GM23248 (cell line): ENCODE results near the gene ANAPC2. TPM values are rescaled to one million over a fixed set of nuclear protein-coding genes. Genes with fewer than 3 reads are reported as not detected.

Experiments
- DNase-seq: peaks from one replicate; pipeline ENCODE4 v3.0.0-alpha.2; 2015
- H2AFZ ChIP-seq: fragments of 200-600 bp; sonication (generic); 2 replicates; pipeline ENCODE4 v1.6.1; 2016; ENCODE audit warnings: antibody characterized with exemption
- H3F3A ChIP-seq: fragments of 200-600 bp; sonication (generic); 2 replicates; pipeline ENCODE4 v1.6.1; 2016; ENCODE audit warnings: mild to moderate bottlenecking, antibody characterized with exemption, mixed run types; ENCODE audit not compliant: insufficient read depth
- H3K27ac ChIP-seq: fragments of 200-600 bp; sonication (generic); 2 replicates; pipeline ENCODE4 v1.5.1; 2016; ENCODE audit warnings: mild to moderate bottlenecking
- H3K27me3 ChIP-seq: fragments of 200-600 bp; sonication (generic); replicated peaks from 2 replicates; pipeline ENCODE4 v1.6.1; 2016; ENCODE audit warnings: mild to moderate bottlenecking; ENCODE audit not compliant: insufficient read depth
- H3K36me3 ChIP-seq: fragments of 200-600 bp; sonication (generic); 2 replicates; pipeline ENCODE4 v1.6.1; 2016; ENCODE audit warnings: low read depth, mild to moderate bottlenecking
- H3K4me1 ChIP-seq: fragments of 200-600 bp; sonication (generic); 2 replicates; pipeline ENCODE4 v1.6.1; 2016; ENCODE audit warnings: mild to moderate bottlenecking; ENCODE audit not compliant: insufficient read depth
- H3K4me2 ChIP-seq: fragments of 200-600 bp; sonication (generic); one replicate; pipeline ENCODE4 v1.6.1; 2016; ENCODE audit warnings: mild to moderate bottlenecking; ENCODE audit not compliant: unreplicated experiment
- H3K4me3 ChIP-seq: fragments of 200-600 bp; sonication (generic); 2 replicates; pipeline ENCODE4 v1.5.1; 2016; ENCODE audit warnings: mild to moderate bottlenecking
- H3K79me2 ChIP-seq: fragments of 200-600 bp; sonication (generic); 2 replicates; pipeline ENCODE4 v1.6.1; 2016; ENCODE audit warnings: mild to moderate bottlenecking; ENCODE audit not compliant: insufficient read depth
- H3K9ac ChIP-seq: fragments of 200-600 bp; sonication (generic); 2 replicates; pipeline ENCODE4 v1.6.1; 2016; ENCODE audit warnings: mild to moderate bottlenecking
- H3K9me2 ChIP-seq: fragments of 200-600 bp; sonication (generic); 2 replicates; pipeline ENCODE4 v1.6.1; 2016; ENCODE audit warnings: mixed run types, mild to moderate bottlenecking, moderate library complexity; ENCODE audit not compliant: insufficient read depth
- H3K9me3 ChIP-seq: fragments of 200-600 bp; sonication (generic); one replicate; pipeline ENCODE4 v1.6.1; 2017; ENCODE audit warnings: low read depth
- H4K20me1 ChIP-seq: fragments of 200-600 bp; sonication (generic); 2 replicates; pipeline ENCODE4 v1.6.0; 2016; ENCODE audit not compliant: insufficient read depth
- EZH2 ChIP-seq: fragments of 200-600 bp; sonication (generic); IDR thresholded peaks from 2 replicates; pipeline ENCODE4 v1.6.1; 2018; ENCODE audit warnings: antibody characterized with exemption, mild to moderate bottlenecking; ENCODE audit not compliant: insufficient read depth, poor library complexity, severe bottlenecking
- EZH2phosphoT487 ChIP-seq: fragments of 200-600 bp; sonication (generic); IDR thresholded peaks from 2 replicates; pipeline ENCODE4 v1.6.1; 2018; ENCODE audit warnings: antibody characterized with exemption, moderate library complexity, mild to moderate bottlenecking, low read depth; ENCODE audit not compliant: insufficient read depth
- WGBS, 2 experiments: methylation state at CpG; one replicate each; pipeline ENCODE4 v1.1.6; 2015 to 2017; ENCODE audit warnings: low lambda C conversion rate in 2 of 2, low coverage in 1 of 2; ENCODE audit errors: missing lambda C conversion rate in 2 of 2; 5-methylcytosine and 5-hydroxymethylcytosine counted together
- in situ Hi-C: fragments of 300-500 bp; cut with MboI; formaldehyde crosslinking; loops from 2 replicates; pipeline ENCODE4 v1.15.0; 2020
- polyA plus RNA-seq: library from polyadenylated mRNA; unstranded; fragments of >200 nt; fragmentation: Nextera tagmentation; extraction: Ambion mirVana; gene quantifications from 2 replicates; pipeline ENCODE4 v1.2.1, GENCODE V29; 2016
- total RNA-seq: library from RNA; depleted of rRNA; stranded (reverse); fragments of >200 nt; shearing (Covaris generic); gene quantifications from 2 replicates; pipeline ENCODE4 v1.2.3, GENCODE V29; 2014

The ANAPC2 gene
- total and polyA plus RNA-seq, 2 experiments from 2014 or later: 13.6 to 24.0 TPM

DNA sequence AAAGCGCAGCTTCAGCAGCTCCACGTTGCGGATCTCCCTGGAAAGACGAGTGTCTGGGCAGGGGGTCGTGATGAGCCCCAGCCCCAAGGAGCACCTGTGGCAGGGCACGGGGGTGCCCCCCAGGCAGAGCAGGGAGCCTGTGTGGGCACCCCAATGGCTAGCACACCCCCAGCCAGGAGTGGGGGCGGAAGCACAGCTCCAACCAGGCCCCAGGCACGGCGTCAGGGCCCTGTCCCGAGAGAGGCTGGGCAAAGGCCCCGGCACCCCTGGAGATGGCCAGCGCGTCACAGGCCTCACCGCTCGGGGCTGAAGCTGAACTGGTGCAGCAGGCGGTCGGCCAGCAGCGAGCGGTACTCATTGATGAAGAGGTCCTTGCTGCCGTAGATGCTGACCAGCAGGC lies 7.9 kb downstream of the ANAPC2 start:
- no peak overlapping the region for H3K4me3 ChIP-seq
- 90 to 97% methylated on average over 18 to 20 of the region's 20 CpGs for WGBS, 2 experiments
- H3K9me3 ChIP-seq: no peaks in the 10 kb centered on the region
- TF ChIP-seq EZH2: no peak
- TF ChIP-seq EZH2phosphoT487: no peak
- no peak overlapping the region for H3K27ac ChIP-seq
- no peaks in the 10 kb centered on the region for H3K4me1 ChIP-seq
- peaks cover 4% of the 10 kb centered on the region; the same call in 1 of the 2 replicates for H3F3A ChIP-seq
- no peaks in the 10 kb centered on the region for H3K27me3 ChIP-seq
- no peaks in the 10 kb centered on the region for H3K9me2 ChIP-seq
- peaks cover 4% of the 10 kb centered on the region; the same call in 1 of the 2 replicates for H3K79me2 ChIP-seq
- DNase-seq: no peak
- in situ Hi-C loops: no loop called here
- no peaks in the 10 kb centered on the region for H4K20me1 ChIP-seq
- H3K36me3 ChIP-seq: no peaks in the 10 kb centered on the region; the same call in 1 of the 2 replicates
- no peak overlapping the region for H2AFZ ChIP-seq
- H3K9ac ChIP-seq: no peak overlapping the region
- no peak overlapping the region for H3K4me2 ChIP-seq

DNA sequence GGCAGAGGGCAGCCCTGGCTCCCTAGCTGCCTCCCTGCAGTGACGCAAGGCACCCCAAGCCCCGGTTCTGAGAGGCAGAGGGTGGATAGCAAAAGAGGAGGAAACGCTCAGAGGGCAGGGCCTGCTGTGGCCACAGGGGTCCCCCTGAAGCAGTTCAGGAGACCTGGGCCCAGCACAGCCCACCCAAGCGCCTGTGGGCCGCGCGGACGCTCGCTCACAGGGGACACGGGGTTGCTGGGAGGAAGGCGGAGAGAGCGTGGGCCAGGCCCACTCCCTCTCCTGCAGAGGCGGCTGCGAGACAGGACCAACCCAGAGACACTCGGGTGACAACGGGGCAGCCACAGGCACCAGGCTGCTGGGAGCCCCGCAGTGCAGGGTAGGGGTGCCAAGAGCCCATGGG lies 8.6 kb downstream of the ANAPC2 start:
- Histone ChIP-seq H3K27ac (no peak overlapping the region), H3K9me3 (no peaks in the 10 kb centered on the region), H3K36me3 (no peaks in the 10 kb centered on the region; the same call in 1 of the 2 replicates), H3K4me3 (no peak overlapping the region), H2AFZ (no peak overlapping the region), H3K27me3 (no peaks in the 10 kb centered on the region), H3K79me2 (no peaks in the 10 kb centered on the region), H3K9ac (no peak overlapping the region), H3K4me1 (no peaks in the 10 kb centered on the region), H3F3A (peaks cover 4% of the 10 kb centered on the region; the same call in 1 of the 2 replicates), H3K4me2 (no peak overlapping the region), H4K20me1 (no peaks in the 10 kb centered on the region), H3K9me2 (no peaks in the 10 kb centered on the region)
- no peak for DNase-seq
- in situ Hi-C loops: no loop called here
- WGBS, 2 experiments: 84 to 93% methylated on average over 17 of the region's 17 CpGs
- TF ChIP-seq EZH2: no peak

- no peak for DNase-seq
- Histone ChIP-seq H3K9me2 (no peaks in the 10 kb centered on the region), H3F3A (peaks cover 4% of the 10 kb centered on the region; the same call in 1 of the 2 replicates), H3K4me3 (no peak overlapping the region), H3K36me3 (no peaks in the 10 kb centered on the region; the same call in 1 of the 2 replicates), H3K27me3 (no peaks in the 10 kb centered on the region), H2AFZ (no peak overlapping the region), H3K9ac (no peak overlapping the region), H3K4me2 (no peak overlapping the region), H3K27ac (no peak overlapping the region), H3K4me1 (no peaks in the 10 kb centered on the region), H3K9me3 (no peaks in the 10 kb centered on the region), H4K20me1 (no peaks in the 10 kb centered on the region), H3K79me2 (no peaks in the 10 kb centered on the region)
- TF ChIP-seq EZH2phosphoT487 (no peak), EZH2 (no peak)
- 95% methylated on average over 19 of the region's 19 CpGs for WGBS, 2 experiments
- in situ Hi-C loops: no loop called here
Observed at GRCh38 chr9:137178939-137179630, 9.3 kb downstream of the ANAPC2 start.

- H3K79me2 ChIP-seq: no peaks in the 10 kb centered on the region
- peaks cover 4% of the 10 kb centered on the region; the same call in 1 of the 2 replicates for H3F3A ChIP-seq
- no peak overlapping the region for H2AFZ ChIP-seq
- no peaks in the 10 kb centered on the region; the same call in 1 of the 2 replicates for H3K36me3 ChIP-seq
- H3K27ac ChIP-seq: no peak overlapping the region
- WGBS, 2 experiments: 93 to 94% methylated on average over 22 to 23 of the region's 23 CpGs
- in situ Hi-C loops: no loop called here
- TF ChIP-seq EZH2 (no peak), EZH2phosphoT487 (no peak)
- no peaks in the 10 kb centered on the region for H3K9me3 ChIP-seq
- no peak overlapping the region for H3K9ac ChIP-seq
- no peaks in the 10 kb centered on the region for H3K4me1 ChIP-seq
- H3K4me3 ChIP-seq: no peak overlapping the region
- H4K20me1 ChIP-seq: no peaks in the 10 kb centered on the region
- peak; percentile 7 for DNase-seq
- no peak overlapping the region for H3K4me2 ChIP-seq
- H3K27me3 ChIP-seq: no peaks in the 10 kb centered on the region
- H3K9me2 ChIP-seq: no peaks in the 10 kb centered on the region
Observed at GRCh38 chr9:137178201-137178938, 10.0 kb downstream of the ANAPC2 start.
